GM12878 (cell line): ENCODE measurements around the gene MCTP2.

Experiments
- CTCF ChIP-seq, 3 experiments: IDR thresholded peaks in 2 of 3; conservative IDR thresholded peaks in 1 of 3; 2 replicates each; pipeline ENCODE4 v1.5.1; 2011; ENCODE audit warnings: low read depth in 3 of 3, low read length in 3 of 3, mild to moderate bottlenecking in 3 of 3, control low read depth in 2 of 3, moderate library complexity in 2 of 3, inconsistent platforms in 1 of 3, mixed read lengths in 1 of 3; ENCODE audit not compliant: control insufficient read depth in 2 of 3, insufficient read depth in 1 of 3; ENCODE audit errors: extremely low read depth in 1 of 3
- RELA ChIP-seq: fragments of 450-650 bp; IDR thresholded peaks from 2 replicates; pipeline ENCODE4 v1.8.0; 2014; ENCODE audit warnings: borderline replicate concordance; ENCODE audit not compliant: partially characterized antibody

- TF ChIP-seq RELA (no peak), CTCF (IDR thresholded peaks at IDR 0.05 in 2 of 3, conservative IDR thresholded peaks at IDR 0.05 in 1 of 3; ENCODE audit: control insufficient read depth in 2 of 3, extremely low read depth in 1 of 3, insufficient read depth in 1 of 3, low read depth in 3 of 3, low read length in 3 of 3) (no peak)
These were observed 32.2 kb downstream of the MCTP2 start for GRCh38 chr15:94263341-94264273.
